Liver (tissue), 3 donors: ENCODE data around the gene CHSY1.

Experiments used
- CTCF ChIP-seq: fragments of 150-350 bp; IDR thresholded peaks from 2 replicates; pipeline ENCODE4 v1.5.1; 2017; ENCODE audit warnings: improper control_type of control experiment, low read depth, low read length; ENCODE audit not compliant: missing input control
- EGR1 ChIP-seq, 2 donors: IDR thresholded peaks; 2 replicates each; pipeline ENCODE4 v1.6.1; 2016 to 2018; ENCODE audit warnings: antibody characterized with exemption in 2 of 2, low read depth in 2 of 2
- FOXA1 ChIP-seq: IDR thresholded peaks from 2 replicates; pipeline ENCODE4 v1.6.1; 2016; ENCODE audit warnings: antibody characterized with exemption
- GABPA ChIP-seq, 2 donors: IDR thresholded peaks in 1 of 2; conservative IDR thresholded peaks in 1 of 2; 2 replicates each; pipeline ENCODE4 v1.6.1; 2016; ENCODE audit warnings: antibody characterized with exemption in 2 of 2, mild to moderate bottlenecking in 1 of 2, moderate library complexity in 1 of 2
- JUND ChIP-seq, 2 donors: IDR thresholded peaks; 2 replicates each; pipeline ENCODE4 v1.6.1; 2016; ENCODE audit warnings: antibody characterized with exemption in 2 of 2
- MAX ChIP-seq: IDR thresholded peaks from 2 replicates; pipeline ENCODE4 v1.6.1; 2016; ENCODE audit warnings: antibody characterized with exemption
- RAD21 ChIP-seq, 2 donors: IDR thresholded peaks; 2 replicates each; pipeline ENCODE4 v1.6.1; 2016; ENCODE audit warnings: antibody characterized with exemption in 2 of 2, mild to moderate bottlenecking in 2 of 2
- REST ChIP-seq: IDR thresholded peaks from 2 replicates; pipeline ENCODE4 v1.6.1; 2016; ENCODE audit warnings: antibody characterized with exemption, mild to moderate bottlenecking
- RXRA ChIP-seq, 2 donors: IDR thresholded peaks; 2 replicates each; pipeline ENCODE4 v1.6.1; 2017 to 2018; ENCODE audit warnings: antibody characterized with exemption in 2 of 2, mild to moderate bottlenecking in 1 of 2
- SP1 ChIP-seq: IDR thresholded peaks from 2 replicates; pipeline ENCODE4 v1.6.1; 2018; ENCODE audit warnings: antibody characterized with exemption, mild to moderate bottlenecking
- TAF1 ChIP-seq: conservative IDR thresholded peaks from 2 replicates; pipeline ENCODE4 v1.6.1; 2016; ENCODE audit warnings: antibody characterized with exemption, mild to moderate bottlenecking
- ZBTB33 ChIP-seq: IDR thresholded peaks from 2 replicates; pipeline ENCODE4 v1.6.1; 2016; ENCODE audit warnings: antibody characterized with exemption
- donor health status: healthy.
- donor health status: healthy.

GRCh38 chr15:101133181-101133460 is 118.7 kb downstream of the CHSY1 start:
- no peak for TF ChIP-seq CTCF
- no peak for TF ChIP-seq FOXA1
- TF ChIP-seq GABPA (IDR thresholded peaks at IDR 0.05 in 1 of 2, conservative IDR thresholded peaks at IDR 0.05 in 1 of 2) = no peak
- TF ChIP-seq ZBTB33 = no peak
- TF ChIP-seq SP1 = no peak
- TF ChIP-seq TAF1 = no peak
- no peak for TF ChIP-seq RAD21 (IDR thresholded peaks at IDR 0.05)
- no peak for TF ChIP-seq MAX
- TF ChIP-seq REST = no peak
- TF ChIP-seq EGR1 (IDR thresholded peaks at IDR 0.05; ENCODE audit: low read depth in 2 of 2) = no peak
- TF ChIP-seq JUND (IDR thresholded peaks at IDR 0.05) = no peak
- TF ChIP-seq RXRA (IDR thresholded peaks at IDR 0.05) = no peak
